NOMO-1 (cell line): ENCODE data around the gene MYO3B.
"Not testable (repeated sequence)": the region's sequence is repeated elsewhere in the genome, so short reads cannot be mapped to it uniquely, and the experiment has no call there.

Experiments used
- DNase-seq, 2 experiments: peaks; one replicate each; lab custom pipeline; 2025; ENCODE audit not compliant: unreplicated experiment in 2 of 2; lab: John Stamatoyannopoulos, UW

MYO3B gene

GRCh38 chr2:170674282-170674681, 496.3 kb downstream of the MYO3B start:
- DNase-seq, result not testable (repeated sequence)

GRCh38 chr2:170675701-170676100, 497.8 kb downstream of the MYO3B start:
- DNase-seq, result no peak

GRCh38 chr2:170679607-170680079, 501.7 kb downstream of the MYO3B start:
- peak; percentile 61 to 68 for DNase-seq

- DNase-seq, result no peak
Observed at GRCh38 chr2:170680172-170680941, 502.4 kb downstream of the MYO3B start.

- DNase-seq, result no peak
Observed at GRCh38 chr2:170681311-170681710, 503.4 kb downstream of the MYO3B start.

DNA sequence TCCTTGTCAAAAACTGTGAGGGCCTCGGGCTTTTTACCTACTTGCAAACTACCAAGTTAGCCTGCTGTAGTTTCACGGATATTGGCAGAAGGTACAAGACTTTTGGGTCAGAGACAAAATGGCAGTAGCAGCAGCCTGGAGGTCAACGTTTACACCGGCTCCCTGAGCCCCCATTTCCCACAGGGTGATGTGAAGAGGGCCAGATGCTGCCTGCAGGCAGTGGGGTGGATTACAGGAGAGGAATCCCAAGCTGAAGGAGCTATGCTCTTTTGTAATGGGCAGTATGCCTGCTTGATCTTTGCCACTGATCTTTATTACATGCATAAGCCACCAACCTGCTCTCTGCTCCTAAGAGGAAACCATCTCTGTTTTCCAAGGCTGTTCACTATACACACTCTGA, 507.6 kb downstream of the MYO3B start:
- no peak for DNase-seq

DNA sequence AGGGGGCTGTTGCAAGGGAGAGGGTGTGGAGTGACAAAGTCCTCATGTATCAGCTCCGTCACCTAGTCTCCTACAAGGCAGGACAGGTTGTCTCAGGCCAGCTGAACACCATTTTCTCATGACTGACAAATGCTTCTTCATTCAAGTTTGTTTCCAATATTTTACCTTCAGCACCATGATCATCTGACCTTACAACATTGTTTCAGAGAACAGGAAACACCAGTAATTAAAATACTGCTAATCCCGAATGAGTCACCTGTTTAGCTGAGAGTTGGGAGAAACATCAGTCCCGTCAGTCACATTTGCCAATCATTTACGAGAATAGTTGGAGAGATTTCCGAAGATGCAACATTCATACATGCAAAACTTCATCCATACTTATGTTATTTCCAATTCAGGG, 511.5 kb downstream of the MYO3B start:
- DNase-seq, result no peak

DNA sequence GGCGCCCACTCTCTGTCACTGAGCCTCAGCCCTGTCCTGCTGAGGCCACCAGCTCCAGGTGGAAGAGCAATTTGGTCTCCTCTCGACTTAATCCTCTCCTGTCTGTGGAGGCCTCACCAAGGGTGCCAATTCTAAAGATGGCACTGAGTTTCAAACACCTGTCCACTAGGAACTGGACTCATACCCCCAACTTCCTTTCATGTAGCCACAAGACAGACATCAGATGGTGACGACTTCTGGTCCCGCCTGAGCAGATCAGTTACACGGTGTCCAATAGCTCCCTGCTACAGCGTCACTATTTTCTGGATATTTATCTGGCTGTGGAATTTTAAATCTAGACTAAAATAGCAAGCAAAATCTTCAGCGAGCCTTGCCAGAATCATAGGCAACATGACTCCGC, 512.7 kb downstream of the MYO3B start:
- no peak for DNase-seq

GRCh38 chr2:170694316-170694715, 516.4 kb downstream of the MYO3B start:
- DNase-seq, result no peak

GRCh38 chr2:170695521-170696410, 517.8 kb downstream of the MYO3B start:
- no peak for DNase-seq

DNA sequence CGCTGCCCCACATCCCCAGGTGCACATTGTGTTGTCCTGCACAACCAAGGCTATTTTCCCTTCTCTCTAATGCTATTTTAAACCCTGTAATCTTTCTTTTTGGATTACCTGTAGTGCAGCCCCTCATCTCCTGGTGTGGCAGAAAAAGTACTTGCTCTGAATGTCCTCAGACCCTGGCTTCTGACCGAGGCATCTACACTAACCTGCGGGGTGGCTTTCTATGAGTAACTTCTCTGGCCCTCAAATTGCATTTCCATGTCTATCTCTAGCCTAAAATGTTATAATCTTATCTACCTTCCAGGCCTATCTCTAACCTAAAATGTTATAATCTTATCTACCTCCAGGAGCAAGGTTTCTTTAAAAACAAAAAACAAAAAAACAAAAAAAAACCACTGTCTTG, 519.0 kb downstream of the MYO3B start:
- no peak for DNase-seq

DNA sequence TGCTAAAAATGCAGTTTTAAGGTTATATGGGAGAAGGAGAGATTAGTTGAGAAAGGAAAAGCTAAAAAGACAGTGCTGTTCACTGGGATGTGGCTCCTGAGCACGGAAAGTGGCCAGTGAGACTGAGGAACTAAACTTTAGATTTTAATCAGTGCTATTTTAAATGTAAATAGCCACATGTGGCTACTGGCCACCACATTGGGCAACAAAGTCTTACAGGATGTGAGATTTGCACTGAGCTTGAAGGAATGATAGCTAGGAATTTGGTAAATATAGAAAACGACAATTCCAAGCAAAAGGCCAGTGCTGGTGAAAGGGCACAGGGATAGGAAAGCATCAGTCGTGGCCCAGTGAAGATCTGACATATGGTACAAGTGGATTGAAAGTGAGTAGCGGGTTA, 523.1 kb downstream of the MYO3B start:
- DNase-seq, result no peak

DNA sequence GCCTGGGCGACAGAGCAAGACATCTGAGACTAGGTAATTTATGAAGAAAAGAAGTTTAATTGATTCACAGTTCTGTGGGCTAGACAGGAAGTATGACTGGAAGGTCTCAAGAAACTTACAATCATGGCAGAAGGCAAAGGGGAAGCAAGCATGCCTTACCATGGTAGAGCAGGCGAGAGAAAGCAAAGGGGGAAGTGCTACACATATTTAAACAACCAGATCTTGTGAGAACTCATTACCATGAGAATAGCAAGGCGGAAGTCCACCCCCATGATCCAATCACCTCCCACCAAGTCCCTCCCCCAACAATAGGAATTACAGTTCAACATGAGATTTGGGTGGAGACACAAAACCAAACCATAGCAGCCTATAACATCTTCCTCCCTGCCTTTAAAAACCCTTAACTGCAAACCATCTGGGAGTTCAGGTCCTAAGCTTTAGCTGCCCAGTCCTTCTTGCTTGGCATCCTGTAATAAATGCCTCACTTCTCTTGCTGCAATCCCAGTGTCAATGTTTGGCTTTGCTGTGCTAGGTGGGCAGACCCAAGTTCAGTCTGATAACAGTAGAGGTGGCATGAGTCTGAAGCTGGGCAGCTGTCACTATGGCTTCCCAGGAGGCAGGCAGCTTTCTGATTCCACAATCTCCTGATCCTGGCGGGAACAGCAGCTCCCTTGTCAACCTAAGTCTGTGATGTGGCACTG, 526.0 kb downstream of the MYO3B start:
- DNase-seq, result peak in 1 of 2 experiments; percentile 64
